ENCODE data around the gene MEF2D.

MEF2D gene

GRCh38 chr1:156485984-156486383 lies 14.6 kb downstream of the MEF2D start:
- no peak for DNase-seq

GRCh38 chr1:156484480-156485058 lies 16.0 kb downstream of the MEF2D start:
- no peak for DNase-seq

GRCh38 chr1:156483397-156483796 lies 17.2 kb downstream of the MEF2D start:
- no peak for DNase-seq

- DNase-seq, result no peak
Measured at GRCh38 chr1:156482276-156482675, 18.3 kb downstream of the MEF2D start.

- no peak for DNase-seq
Measured at GRCh38 chr1:156481527-156481926, 19.0 kb downstream of the MEF2D start.

GRCh38 chr1:156480411-156481192 lies 20.0 kb downstream of the MEF2D start:
- DNase-seq, result peak; percentile 53

- DNase-seq, result no peak
Measured at GRCh38 chr1:156480016-156480370, 20.6 kb downstream of the MEF2D start.

- no peak for DNase-seq
Measured at GRCh38 chr1:156479093-156480015, 21.2 kb downstream of the MEF2D start.

GRCh38 chr1:156478250-156478627 lies 22.3 kb downstream of the MEF2D start:
- no peak for DNase-seq

- DNase-seq, result no peak
Measured at GRCh38 chr1:156477526-156478249, 22.9 kb downstream of the MEF2D start.

GRCh38 chr1:156476501-156477298 lies 23.9 kb downstream of the MEF2D start:
- DNase-seq, result peak; percentile 88

GRCh38 chr1:156475568-156476500 lies 24.7 kb downstream of the MEF2D start:
- no peak for DNase-seq

GRCh38 chr1:156474966-156475365 lies 25.6 kb downstream of the MEF2D start:
- no peak for DNase-seq

- no peak for DNase-seq
Measured at GRCh38 chr1:156471496-156472490, 28.8 kb downstream of the MEF2D start.

- DNase-seq, result no peak
Measured at GRCh38 chr1:156470473-156470872, 30.1 kb downstream of the MEF2D start.

- DNase-seq, result peak; percentile 23
Measured at GRCh38 chr1:156468693-156469345, 31.8 kb downstream of the MEF2D start.

- no peak for DNase-seq
Measured at GRCh38 chr1:156467906-156468305, 32.7 kb downstream of the MEF2D start.

- DNase-seq, result no peak
Measured at GRCh38 chr1:156467385-156467784, 33.2 kb downstream of the MEF2D start.

- peak; percentile 19 for DNase-seq
Measured at GRCh38 chr1:156465747-156466365, 34.7 kb downstream of the MEF2D start.

Measured in fibroblast of skin of right quadriceps (primary cell).